Osteoblast (primary cell): Measurements from ENCODE around the gene TBL1XR1. TPM values are rescaled to one million over a fixed set of nuclear protein-coding genes. Genes with fewer than 3 reads are reported as not detected.

Experiments used
- DNase-seq: peaks from one replicate; pipeline ENCODE4 v3.0.0; 2011; ENCODE audit warnings: low spot score, mixed read lengths; ENCODE audit not compliant: insufficient read length; ENCODE audit errors: missing footprints
- H2AFZ ChIP-seq: 2 replicates; pipeline ENCODE4 v1.6.0; 2011; ENCODE audit warnings: mild to moderate bottlenecking, low read length
- H3K27ac ChIP-seq: 2 replicates; pipeline ENCODE4 v1.5.1; 2011; ENCODE audit warnings: mild to moderate bottlenecking, low read depth, low read length, moderate library complexity
- H3K27me3 ChIP-seq: 2 replicates; pipeline ENCODE4 v1.6.0; 2012; ENCODE audit warnings: mild to moderate bottlenecking, control low read depth, inconsistent platforms, low read length, moderate library complexity; ENCODE audit not compliant: insufficient read depth
- H3K36me3 ChIP-seq: 2 replicates; pipeline ENCODE4 v1.5.1; 2011; ENCODE audit warnings: mild to moderate bottlenecking, low read length, control low read depth, moderate library complexity; ENCODE audit not compliant: insufficient read depth
- H3K4me1 ChIP-seq: 2 replicates; pipeline ENCODE4 v1.5.1; 2011; ENCODE audit warnings: mild to moderate bottlenecking, low read length, control low read depth, moderate library complexity; ENCODE audit not compliant: insufficient read depth
- H3K4me2 ChIP-seq: 2 replicates; pipeline ENCODE4 v1.6.0; 2011; ENCODE audit warnings: mild to moderate bottlenecking, low read length; ENCODE audit not compliant: insufficient read depth
- H3K4me3 ChIP-seq: fragments of 200-600 bp; sonication (generic); 3 replicates; pipeline ENCODE4 v1.5.1; 2012; ENCODE audit warnings: mild to moderate bottlenecking, low read length, inconsistent platforms; ENCODE audit not compliant: insufficient read depth
- H3K79me2 ChIP-seq: 2 replicates; pipeline ENCODE4 v1.6.0; 2012; ENCODE audit warnings: mild to moderate bottlenecking, low read length, control low read depth, inconsistent platforms; ENCODE audit not compliant: insufficient read depth
- H3K9me3 ChIP-seq: 2 replicates; pipeline ENCODE4 v1.5.1; 2011; ENCODE audit warnings: low read depth, low read length, control low read depth
- H4K20me1 ChIP-seq: 2 replicates; pipeline ENCODE4 v1.6.0; 2012; ENCODE audit warnings: mild to moderate bottlenecking, low read length, control low read depth; ENCODE audit not compliant: insufficient read depth
- total RNA-seq: library from RNA; depleted of rRNA; stranded (reverse); fragments of >200 nt; gene quantifications from 2 replicates; pipeline ENCODE4 v1.2.3, GENCODE V29; 2012
- TF ChIP-seq, protein P1 (sequence below): IDR thresholded peaks from 2 replicates; pipeline ENCODE4 v1.5.1; 2011; ENCODE audit warnings: mild to moderate bottlenecking, low read depth, low read length, moderate library complexity; ENCODE audit errors: extremely low read depth

Gene TBL1XR1
- total RNA-seq, 1 donor = 297 TPM

DNA sequence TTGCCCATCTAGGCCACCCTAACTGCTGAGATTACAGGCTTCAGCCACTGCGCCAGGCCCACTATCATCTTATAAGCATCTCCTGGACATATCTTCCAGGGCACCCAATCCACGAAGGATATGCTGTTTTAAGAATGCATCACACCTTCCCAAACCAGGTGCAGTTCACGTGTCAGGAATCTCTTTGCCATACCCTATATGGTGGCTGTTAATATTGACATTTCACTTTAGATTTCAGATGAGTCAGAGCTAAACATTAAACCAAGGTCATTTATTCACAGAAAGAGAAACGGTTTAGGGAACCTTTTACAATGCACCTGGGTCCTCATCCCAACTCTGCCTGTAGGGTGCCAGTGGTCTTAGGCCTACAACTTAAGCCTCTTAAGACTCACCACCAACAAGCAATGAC lies 85.7 kb downstream of the TBL1XR1 start:
- no peaks in the 10 kb centered on the region for H3K9me3 ChIP-seq
- H3K4me1 ChIP-seq = no peaks in the 10 kb centered on the region
- H3K79me2 ChIP-seq = peaks cover 98% of the 10 kb centered on the region
- H3K4me3 ChIP-seq = no peak overlapping the region
- no peaks in the 10 kb centered on the region for H3K36me3 ChIP-seq
- no peaks in the 10 kb centered on the region for H3K27me3 ChIP-seq
- no peak overlapping the region for H3K4me2 ChIP-seq
- TF ChIP-seq, protein P1, sequence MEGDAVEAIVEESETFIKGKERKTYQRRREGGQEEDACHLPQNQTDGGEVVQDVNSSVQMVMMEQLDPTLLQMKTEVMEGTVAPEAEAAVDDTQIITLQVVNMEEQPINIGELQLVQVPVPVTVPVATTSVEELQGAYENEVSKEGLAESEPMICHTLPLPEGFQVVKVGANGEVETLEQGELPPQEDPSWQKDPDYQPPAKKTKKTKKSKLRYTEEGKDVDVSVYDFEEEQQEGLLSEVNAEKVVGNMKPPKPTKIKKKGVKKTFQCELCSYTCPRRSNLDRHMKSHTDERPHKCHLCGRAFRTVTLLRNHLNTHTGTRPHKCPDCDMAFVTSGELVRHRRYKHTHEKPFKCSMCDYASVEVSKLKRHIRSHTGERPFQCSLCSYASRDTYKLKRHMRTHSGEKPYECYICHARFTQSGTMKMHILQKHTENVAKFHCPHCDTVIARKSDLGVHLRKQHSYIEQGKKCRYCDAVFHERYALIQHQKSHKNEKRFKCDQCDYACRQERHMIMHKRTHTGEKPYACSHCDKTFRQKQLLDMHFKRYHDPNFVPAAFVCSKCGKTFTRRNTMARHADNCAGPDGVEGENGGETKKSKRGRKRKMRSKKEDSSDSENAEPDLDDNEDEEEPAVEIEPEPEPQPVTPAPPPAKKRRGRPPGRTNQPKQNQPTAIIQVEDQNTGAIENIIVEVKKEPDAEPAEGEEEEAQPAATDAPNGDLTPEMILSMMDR = no peak
- H4K20me1 ChIP-seq = peaks cover 55% of the 10 kb centered on the region
- DNase-seq = no peak
- H2AFZ ChIP-seq = no peak overlapping the region
- no peak overlapping the region for H3K27ac ChIP-seq

DNA sequence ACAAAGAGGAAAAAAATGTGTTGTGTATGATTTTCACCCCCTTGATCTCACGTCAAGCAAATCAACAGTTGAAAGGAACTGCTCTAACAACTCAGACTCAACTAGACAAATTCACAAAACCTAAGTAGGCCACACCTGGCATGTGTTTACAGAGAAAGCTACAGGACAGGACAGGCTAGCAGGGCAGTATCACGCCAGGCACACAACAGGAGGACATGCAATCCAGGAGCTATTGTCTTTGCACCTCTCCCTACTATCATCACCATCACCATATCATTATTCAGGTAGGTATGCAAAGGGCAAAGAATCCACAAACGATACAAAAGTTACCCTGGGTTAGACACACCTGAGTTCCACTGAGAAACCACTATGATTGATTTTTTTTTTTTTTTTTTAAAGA lies 86.4 kb downstream of the TBL1XR1 start:
- no peaks in the 10 kb centered on the region for H3K27me3 ChIP-seq
- H3K36me3 ChIP-seq = peaks cover 3% of the 10 kb centered on the region
- no peak overlapping the region for H3K27ac ChIP-seq
- no peak overlapping the region for H3K4me2 ChIP-seq
- H2AFZ ChIP-seq = no peak overlapping the region
- DNase-seq = no peak
- peaks cover 98% of the 10 kb centered on the region for H3K79me2 ChIP-seq
- no peaks in the 10 kb centered on the region for H3K4me1 ChIP-seq
- H4K20me1 ChIP-seq = peaks cover 55% of the 10 kb centered on the region
- no peak overlapping the region for H3K4me3 ChIP-seq
- H3K9me3 ChIP-seq = no peaks in the 10 kb centered on the region
- TF ChIP-seq, protein P1 = no peak

DNA sequence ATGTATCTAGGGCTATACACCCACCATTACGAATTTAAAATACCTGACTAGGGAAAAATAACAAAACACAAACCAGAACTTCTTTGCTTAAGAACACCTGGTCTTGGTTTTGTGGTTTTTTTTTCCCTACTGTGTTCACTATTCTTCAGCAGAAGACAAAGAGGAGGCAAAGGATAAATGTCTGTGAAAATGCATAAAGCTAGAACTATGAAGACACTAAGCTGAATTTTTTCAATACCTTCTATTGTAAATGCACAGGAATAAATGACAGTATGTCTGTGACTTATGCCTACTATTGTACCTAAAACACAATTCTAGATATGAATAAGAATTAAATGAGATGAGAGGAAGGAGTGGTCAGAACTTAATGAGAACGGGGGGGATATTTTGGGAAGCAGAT lies 86.9 kb downstream of the TBL1XR1 start:
- no peaks in the 10 kb centered on the region for H3K27me3 ChIP-seq
- H4K20me1 ChIP-seq = peaks cover 54% of the 10 kb centered on the region
- TF ChIP-seq, protein P1 = no peak

DNA sequence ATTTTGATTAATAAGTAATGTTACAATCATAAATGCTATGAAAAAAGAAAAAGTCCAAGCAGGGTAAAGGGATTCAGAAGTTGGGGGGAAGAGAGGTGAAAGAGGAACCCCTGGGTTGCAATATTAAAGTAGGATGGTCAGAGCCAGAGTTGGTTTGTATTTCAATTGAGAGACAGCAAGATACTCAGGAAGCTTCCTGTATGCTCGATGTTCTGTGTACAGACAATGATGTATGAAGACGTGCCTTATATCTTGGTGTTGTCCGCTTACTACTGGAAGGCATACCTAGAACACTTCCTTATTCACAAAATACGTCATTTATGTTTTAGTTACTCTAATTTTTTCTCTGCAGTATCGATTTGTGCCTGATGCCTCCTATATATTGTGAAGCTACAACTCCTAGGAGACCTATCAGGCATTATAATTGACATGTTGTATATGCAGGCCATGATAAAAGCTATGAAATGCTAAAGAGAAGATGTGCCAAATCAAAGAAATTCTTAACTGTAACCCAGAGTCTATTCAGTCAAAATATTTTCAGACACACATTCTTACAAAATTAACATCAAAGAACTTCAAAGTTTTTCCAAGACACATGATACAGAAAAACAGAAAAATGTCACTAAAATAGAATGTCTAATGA lies 87.5 kb downstream of the TBL1XR1 start:
- no peaks in the 10 kb centered on the region for H3K27me3 ChIP-seq
- H3K9me3 ChIP-seq = no peaks in the 10 kb centered on the region
- no peak overlapping the region for H3K4me3 ChIP-seq
- no peak overlapping the region for H3K4me2 ChIP-seq
- no peaks in the 10 kb centered on the region for H3K4me1 ChIP-seq
- H2AFZ ChIP-seq = no peak overlapping the region
- peaks cover 98% of the 10 kb centered on the region for H3K79me2 ChIP-seq
- DNase-seq = no peak
- TF ChIP-seq, protein P1 = no peak
- H4K20me1 ChIP-seq = peaks cover 57% of the 10 kb centered on the region
- peaks cover 3% of the 10 kb centered on the region for H3K36me3 ChIP-seq
- H3K27ac ChIP-seq = no peak overlapping the region

More for the DNA sequence above, 86.9 kb downstream of the TBL1XR1 start:
- no peaks in the 10 kb centered on the region for H3K4me1 ChIP-seq
- H3K79me2 ChIP-seq = peaks cover 98% of the 10 kb centered on the region
- H3K9me3 ChIP-seq = no peaks in the 10 kb centered on the region
- H3K4me2 ChIP-seq = no peak overlapping the region
- H3K4me3 ChIP-seq = no peak overlapping the region
- DNase-seq = no peak
- H3K27ac ChIP-seq = no peak overlapping the region
- peaks cover 3% of the 10 kb centered on the region for H3K36me3 ChIP-seq
- H2AFZ ChIP-seq = no peak overlapping the region
